Activated CD8-positive, alpha-beta memory T cell treated with anti-CD3 and anti-CD28 coated beads, Interleukin-2, amount 50 U/mL, for 48 hours (primary cell): ENCODE data around the gene ANKRD39.

Experiments
- DNase-seq: peaks from one replicate; pipeline ENCODE4 v3.0.0-alpha.2; 2020

The ANKRD39 gene

GRCh38 chr2:96887493-96888012 lies 29.7 kb upstream of the ANKRD39 start:
- no peak for DNase-seq

GRCh38 chr2:96885432-96886347 lies 27.9 kb upstream of the ANKRD39 start:
- DNase-seq = no peak

GRCh38 chr2:96884299-96885094 lies 26.7 kb upstream of the ANKRD39 start:
- DNase-seq = no peak

DNA sequence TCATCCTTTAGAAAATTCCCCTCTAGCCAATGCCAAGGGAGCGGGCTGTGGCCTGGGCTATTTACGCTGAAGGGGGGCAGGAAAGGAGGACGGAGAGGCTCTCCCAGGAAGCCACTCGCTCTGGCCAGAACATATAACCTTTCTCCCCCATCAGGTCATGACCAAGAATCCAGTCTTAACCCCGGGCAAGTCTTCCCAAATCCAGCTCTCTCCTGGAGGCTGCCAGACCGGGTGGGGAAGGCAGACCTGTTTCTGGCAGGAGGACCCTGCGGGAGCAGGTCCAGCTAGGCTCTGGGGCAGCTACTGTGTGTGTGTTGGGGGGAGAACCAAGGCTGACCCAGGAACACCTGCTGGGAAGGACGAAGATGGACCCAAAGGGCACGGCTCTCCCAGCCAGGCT lies 25.5 kb upstream of the ANKRD39 start:
- no peak for DNase-seq

- DNase-seq = no peak
Observed at GRCh38 chr2:96882906-96883305, 25.1 kb upstream of the ANKRD39 start.

GRCh38 chr2:96882230-96882629 lies 24.4 kb upstream of the ANKRD39 start:
- no peak for DNase-seq

GRCh38 chr2:96881349-96882195 lies 23.8 kb upstream of the ANKRD39 start:
- DNase-seq = no peak

DNA sequence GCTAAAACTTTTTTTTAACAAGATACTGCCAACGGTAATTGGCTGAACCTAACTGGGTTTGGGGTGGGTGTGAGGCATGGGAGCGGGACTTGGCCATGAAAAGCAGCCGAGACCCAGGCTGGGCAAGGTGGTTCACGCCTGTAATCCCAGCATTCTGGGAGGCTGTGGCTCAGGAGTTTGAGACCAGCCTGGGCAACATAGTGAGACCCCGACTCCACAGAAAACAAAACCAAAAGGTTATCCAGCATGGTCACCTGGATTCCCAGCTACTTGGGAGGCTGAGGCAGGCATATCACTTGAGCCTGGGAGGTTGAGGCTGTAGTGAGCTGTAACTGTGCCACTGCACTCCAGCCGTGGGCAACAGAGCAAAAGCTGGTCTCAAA lies 23.1 kb upstream of the ANKRD39 start:
- DNase-seq = no peak

DNA sequence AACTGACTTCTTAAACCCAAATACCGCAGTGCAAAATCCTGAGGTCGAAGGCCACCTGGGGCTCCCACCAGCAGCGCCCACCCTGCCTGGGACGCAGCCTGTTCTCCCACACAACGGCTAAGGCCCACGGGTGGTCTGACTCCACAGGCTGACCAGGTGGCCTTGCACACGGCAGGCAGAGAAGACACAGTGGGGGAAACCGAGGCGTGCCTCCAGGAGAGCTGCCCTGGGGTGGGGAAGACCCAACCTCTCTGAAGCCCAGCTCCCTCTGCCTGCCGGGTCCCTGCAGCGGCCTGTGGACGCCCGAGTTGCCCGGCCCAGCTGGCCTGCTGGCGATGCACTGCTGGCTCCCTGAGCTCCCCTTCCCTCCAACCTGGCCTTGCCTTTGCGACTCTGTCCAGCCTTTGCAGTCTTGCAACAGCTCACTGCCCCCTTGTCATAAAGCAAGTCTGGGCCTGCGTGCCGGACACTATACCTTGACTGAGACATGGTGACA lies 21.8 kb upstream of the ANKRD39 start:
- no peak for DNase-seq

DNA sequence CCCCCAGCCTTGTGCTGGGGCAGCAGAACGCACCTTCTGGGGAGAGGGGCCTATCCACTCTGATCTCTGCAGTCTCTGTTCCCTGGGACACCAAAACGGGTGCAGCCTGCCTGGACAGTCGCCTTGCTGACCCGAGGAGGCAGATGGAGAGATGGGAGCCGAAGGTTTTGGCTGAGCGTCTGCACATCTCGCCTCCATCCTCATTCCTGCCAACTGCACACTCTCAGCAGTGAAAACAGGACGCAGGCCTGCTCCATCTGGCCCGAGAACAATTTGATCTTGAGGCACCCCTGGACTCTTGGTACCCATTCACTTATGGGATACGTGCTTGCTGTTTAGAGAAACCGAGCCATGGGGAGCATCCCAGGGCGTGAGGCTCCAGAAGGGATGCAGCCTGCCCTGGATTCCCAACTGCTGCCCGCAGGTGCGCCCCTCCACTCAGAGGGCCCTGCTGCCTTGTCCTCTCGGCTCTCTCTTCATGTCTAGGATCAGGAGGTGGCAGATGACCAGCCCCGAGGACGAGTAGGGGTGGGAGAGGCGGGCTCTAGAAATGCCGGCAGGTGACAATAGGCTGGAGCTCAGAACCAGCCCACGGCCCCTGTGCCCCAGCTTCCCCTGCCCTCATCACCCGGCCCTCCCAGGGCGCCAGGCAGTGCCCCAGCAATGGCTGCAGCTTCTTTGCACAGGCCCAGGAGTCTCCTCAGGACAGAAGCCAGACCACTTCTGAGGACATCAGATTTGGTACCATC lies 21.2 kb upstream of the ANKRD39 start:
- DNase-seq = no peak

DNA sequence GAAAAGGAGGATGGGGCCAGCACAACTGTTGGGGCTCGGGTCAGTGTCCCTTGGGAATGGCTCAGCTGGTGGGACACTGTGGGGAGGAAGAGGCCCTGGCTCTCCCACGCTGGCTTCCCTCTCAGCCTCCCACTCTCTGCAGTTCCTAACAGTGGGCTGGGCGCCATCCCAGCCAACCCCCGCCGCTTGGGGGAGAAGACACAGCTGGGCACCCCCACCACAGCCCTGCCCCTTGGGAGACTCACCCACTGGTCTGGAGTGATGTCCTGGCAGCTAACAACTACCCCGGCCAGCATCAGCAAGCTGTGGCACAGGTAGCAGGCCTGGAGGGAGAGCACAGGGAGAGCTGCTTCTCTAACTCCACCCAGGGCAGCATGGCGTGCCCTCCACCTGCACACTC lies 20.4 kb upstream of the ANKRD39 start:
- DNase-seq = no peak

GRCh38 chr2:96877631-96878092 lies 19.8 kb upstream of the ANKRD39 start:
- DNase-seq = no peak

GRCh38 chr2:96877042-96877451 lies 19.2 kb upstream of the ANKRD39 start:
- no peak for DNase-seq

GRCh38 chr2:96876269-96877041 lies 18.6 kb upstream of the ANKRD39 start:
- DNase-seq = no peak

GRCh38 chr2:96875498-96876268 lies 17.9 kb upstream of the ANKRD39 start:
- no peak for DNase-seq

GRCh38 chr2:96874198-96874831 lies 16.5 kb upstream of the ANKRD39 start:
- no peak for DNase-seq

GRCh38 chr2:96873651-96874096 lies 15.9 kb upstream of the ANKRD39 start:
- DNase-seq = no peak

- DNase-seq = no peak
Observed at GRCh38 chr2:96872591-96873349, 15.0 kb upstream of the ANKRD39 start.
